SK-N-SH (cell line): ENCODE measurements around the gene LRCH3. TPM values are rescaled to one million over a fixed set of nuclear protein-coding genes. Genes with fewer than 3 reads are reported as not detected.

Experiments used
- CTCF ChIA-PET: fragments of 300-600, 350-600 bp; formaldehyde crosslinking; extraction: SDS; loops from one replicate; lab custom pipeline; 2021; lab: Yijun Ruan, JAX
- POLR2A ChIA-PET: fragments of 350-600 bp; sonication (Branson Sonifier 250); formaldehyde crosslinking; extraction: SDS; loops from one replicate; lab custom pipeline; 2020; ENCODE audit warnings: antibody characterized with exemption, inconsistent platforms; lab: Yijun Ruan, JAX
- DNase-seq: peaks from one replicate; pipeline ENCODE4 v3.0.0; 2012
- H2AFZ ChIP-seq: fragments of 200-600 bp; sonication (generic); 2 replicates; pipeline ENCODE4 v1.8.1; 2016; ENCODE audit warnings: antibody characterized with exemption, mild to moderate bottlenecking, low read depth
- H3F3A ChIP-seq: fragments of 200-600 bp; sonication (generic); replicated peaks from 2 replicates; pipeline ENCODE3; 2016; ENCODE audit warnings: antibody characterized with exemption, mild to moderate bottlenecking; ENCODE audit not compliant: insufficient read depth
- H3K27ac ChIP-seq, 2 experiments: fragments of 200-500 bp in 1 of 2; fragments of 200-600 bp in 1 of 2; sonication (Bioruptor generic) in 1 of 2; sonication (generic), shearing (Covaris generic) in 1 of 2; 2 replicates each; pipeline versions ENCODE4 v1.5.1 to v1.6.1; 2014 to 2016; ENCODE audit warnings: low read depth in 2 of 2, inconsistent platforms in 1 of 2, low read length in 1 of 2, mild to moderate bottlenecking in 1 of 2, mixed read lengths in 1 of 2
- H3K27me3 ChIP-seq: fragments of 200-600 bp; sonication (generic), shearing (Covaris generic); 2 replicates; pipeline ENCODE4 v1.6.1; 2016; ENCODE audit warnings: mixed run types; ENCODE audit not compliant: insufficient read depth
- H3K36me3 ChIP-seq, 2 experiments: fragments of 200-500 bp in 1 of 2; fragments of 200-600 bp in 1 of 2; sonication (Bioruptor generic) in 1 of 2; sonication (generic) in 1 of 2; replicated peaks in 1 of 2; 2 replicates each; pipeline versions ENCODE3 to v1.5.1; 2014 to 2016; ENCODE audit warnings: low read length in 1 of 2, mild to moderate bottlenecking in 1 of 2; ENCODE audit not compliant: insufficient read depth in 2 of 2, control insufficient read depth in 1 of 2
- H3K4me1 ChIP-seq, 2 experiments: fragments of 200-500 bp in 1 of 2; fragments of 200-600 bp in 1 of 2; sonication (Bioruptor generic) in 1 of 2; sonication (generic), shearing (Covaris generic) in 1 of 2; 2 replicates each; pipeline versions ENCODE4 v1.5.1 to v1.6.1; 2014 to 2016; ENCODE audit warnings: low read depth in 1 of 2, low read length in 1 of 2, mixed run types in 1 of 2; ENCODE audit not compliant: insufficient read depth in 2 of 2, control insufficient read depth in 1 of 2
- H3K4me2 ChIP-seq: fragments of 200-600 bp; sonication (generic), shearing (Covaris generic); 2 replicates; pipeline ENCODE4 v1.6.1; 2017; ENCODE audit warnings: mixed run types
- H3K4me3 ChIP-seq, 2 experiments: fragments of 200-500 bp in 1 of 2; fragments of 200-600 bp in 1 of 2; sonication (Bioruptor generic) in 1 of 2; sonication (generic), shearing (Covaris generic) in 1 of 2; 2 replicates each; pipeline versions ENCODE4 v1.5.1 to v1.8.1; 2014 to 2016; ENCODE audit warnings: low read depth in 2 of 2, inconsistent platforms in 1 of 2, low read length in 1 of 2, mild to moderate bottlenecking in 1 of 2, mixed read lengths in 1 of 2, moderate library complexity in 1 of 2
- H3K79me2 ChIP-seq: fragments of 200-600 bp; sonication (generic); 2 replicates; pipeline ENCODE4 v1.8.1; 2017; ENCODE audit warnings: mild to moderate bottlenecking; ENCODE audit not compliant: insufficient read depth
- H3K9ac ChIP-seq: fragments of 200-600 bp; sonication (generic); 2 replicates; pipeline ENCODE4 v1.6.1; 2017; ENCODE audit warnings: mixed run types
- H3K9me2 ChIP-seq: fragments of 200-600 bp; sonication (generic); 2 replicates; pipeline ENCODE4 v1.6.1; 2017; ENCODE audit warnings: mixed run types
- H3K9me3 ChIP-seq: fragments of 200-600 bp; sonication (generic); 2 replicates; pipeline ENCODE4 v1.6.1; 2017; ENCODE audit warnings: mixed run types, mild to moderate bottlenecking, moderate library complexity
- H4K20me1 ChIP-seq: fragments of 200-600 bp; sonication (generic); 2 replicates; pipeline ENCODE4 v1.6.1; 2017; ENCODE audit warnings: mild to moderate bottlenecking, mixed run types; ENCODE audit not compliant: insufficient read depth
- CHD2 ChIP-seq: fragments of 150-350 bp; IDR thresholded peaks from 2 replicates; pipeline ENCODE4 v1.6.1; 2018; ENCODE audit warnings: low read length; ENCODE audit not compliant: partially characterized antibody
- EP300 ChIP-seq, 2 experiments: IDR thresholded peaks; 2 replicates each; pipeline versions ENCODE4 v1.4.0 to v1.6.1; 2012; ENCODE audit warnings: borderline replicate concordance in 1 of 2, low read depth in 1 of 2, low read length in 1 of 2
- EZH2phosphoT487 ChIP-seq: fragments of 200-600 bp; sonication (generic); IDR thresholded peaks from 2 replicates; pipeline ENCODE4 v1.6.1; 2017; ENCODE audit warnings: low read depth, mixed run types, mild to moderate bottlenecking, antibody characterized with exemption, moderate library complexity, borderline replicate concordance
- GATA2 ChIP-seq: sonication (generic); formaldehyde crosslinking; IDR thresholded peaks from 2 replicates; pipeline ENCODE4 v1.5.0; 2020; ENCODE audit warnings: mild to moderate bottlenecking, missing genetic modification reagents
- JUND ChIP-seq: IDR thresholded peaks from 2 replicates; pipeline ENCODE4 v1.4.0; 2012
- MEF2A ChIP-seq: IDR thresholded peaks from 2 replicates; pipeline ENCODE4 v1.4.0; 2012; ENCODE audit warnings: low read depth, borderline replicate concordance
- NFIC ChIP-seq: IDR thresholded peaks from 2 replicates; pipeline ENCODE4 v1.4.0; 2012; ENCODE audit warnings: borderline replicate concordance
- NRF1 ChIP-seq: IDR thresholded peaks from 2 replicates; pipeline ENCODE4 v1.6.1; 2012; ENCODE audit warnings: low read depth, mild to moderate bottlenecking, low read length
- POLR2AphosphoS5 ChIP-seq: IDR thresholded peaks from 2 replicates; pipeline ENCODE4 v1.6.1; 2012; ENCODE audit warnings: low read depth, low read length
- RAD21 ChIP-seq: IDR thresholded peaks from 2 replicates; pipeline ENCODE4 v1.6.1; 2012; ENCODE audit warnings: mild to moderate bottlenecking, low read length
- RFX5 ChIP-seq: IDR thresholded peaks from 2 replicates; pipeline ENCODE4 v1.6.1; 2012; ENCODE audit warnings: mild to moderate bottlenecking, improper control_type of control experiment, low read length
- TAF1 ChIP-seq: IDR thresholded peaks from 2 replicates; pipeline ENCODE4 v1.6.1; 2012; ENCODE audit warnings: low read depth, mild to moderate bottlenecking, low read length, moderate library complexity, borderline replicate concordance
- YY1 ChIP-seq: IDR thresholded peaks from 2 replicates; pipeline ENCODE4 v1.4.0; 2012; ENCODE audit warnings: low read depth, mild to moderate bottlenecking
- WGBS: methylation state at CpG from one replicate; pipeline ENCODE4 v1.1.6; 2017; ENCODE audit warnings: low lambda C conversion rate; 5-methylcytosine and 5-hydroxymethylcytosine counted together
- polyA plus RNA-seq, 3 experiments: library from polyadenylated mRNA; depleted of rRNA; stranded (reverse); fragments of >200 nt; gene quantifications; 2 replicates each; pipeline ENCODE4 v1.2.3, GENCODE V29; 2012
- TF ChIP-seq, protein P1 (sequence below): fragments of 200-600 bp; sonication (generic); IDR thresholded peaks from 2 replicates; pipeline ENCODE4 v1.6.1; 2017; ENCODE audit warnings: antibody characterized with exemption, mild to moderate bottlenecking, moderate library complexity
- TF ChIP-seq, protein P2 (sequence below): IDR thresholded peaks from 2 replicates; pipeline ENCODE4 v1.4.0; 2012; ENCODE audit warnings: low read depth, borderline replicate concordance
- TF ChIP-seq, protein P3 (sequence below): fragments of 150-350 bp; IDR thresholded peaks from 2 replicates; pipeline ENCODE4 v1.6.1; 2016; ENCODE audit warnings: mild to moderate bottlenecking, low read depth, low read length
- TF ChIP-seq, protein P4 (sequence below): IDR thresholded peaks from 2 replicates; pipeline ENCODE4; 2012

The LRCH3 gene
- polyA plus RNA-seq, 1 of the 3 experiments (the other 2 are of a cell fraction) = 22.6 TPM

DNA sequence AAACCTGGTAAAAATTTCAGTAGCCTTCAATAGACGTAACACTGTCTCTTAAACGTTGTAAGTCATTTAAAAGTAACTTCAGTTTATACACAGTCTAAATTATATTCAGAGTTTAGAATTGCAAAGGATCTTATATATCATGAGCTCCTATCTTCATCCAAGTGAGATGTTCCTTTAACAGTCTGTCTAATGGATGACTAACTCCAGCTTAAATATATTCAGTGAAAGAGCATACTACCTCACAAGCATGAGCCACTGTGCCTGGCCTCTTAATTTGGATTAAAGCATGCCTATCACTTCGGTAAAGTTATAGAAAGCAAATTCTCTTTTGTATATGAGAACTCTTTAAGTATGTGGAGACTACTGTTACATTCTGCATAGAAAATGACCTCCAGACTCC is 34.4 kb upstream of the LRCH3 start (continued):
- TF ChIP-seq, protein P1, sequence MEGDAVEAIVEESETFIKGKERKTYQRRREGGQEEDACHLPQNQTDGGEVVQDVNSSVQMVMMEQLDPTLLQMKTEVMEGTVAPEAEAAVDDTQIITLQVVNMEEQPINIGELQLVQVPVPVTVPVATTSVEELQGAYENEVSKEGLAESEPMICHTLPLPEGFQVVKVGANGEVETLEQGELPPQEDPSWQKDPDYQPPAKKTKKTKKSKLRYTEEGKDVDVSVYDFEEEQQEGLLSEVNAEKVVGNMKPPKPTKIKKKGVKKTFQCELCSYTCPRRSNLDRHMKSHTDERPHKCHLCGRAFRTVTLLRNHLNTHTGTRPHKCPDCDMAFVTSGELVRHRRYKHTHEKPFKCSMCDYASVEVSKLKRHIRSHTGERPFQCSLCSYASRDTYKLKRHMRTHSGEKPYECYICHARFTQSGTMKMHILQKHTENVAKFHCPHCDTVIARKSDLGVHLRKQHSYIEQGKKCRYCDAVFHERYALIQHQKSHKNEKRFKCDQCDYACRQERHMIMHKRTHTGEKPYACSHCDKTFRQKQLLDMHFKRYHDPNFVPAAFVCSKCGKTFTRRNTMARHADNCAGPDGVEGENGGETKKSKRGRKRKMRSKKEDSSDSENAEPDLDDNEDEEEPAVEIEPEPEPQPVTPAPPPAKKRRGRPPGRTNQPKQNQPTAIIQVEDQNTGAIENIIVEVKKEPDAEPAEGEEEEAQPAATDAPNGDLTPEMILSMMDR = no peak
- no peak for TF ChIP-seq YY1
- no peak for TF ChIP-seq RAD21

DNA sequence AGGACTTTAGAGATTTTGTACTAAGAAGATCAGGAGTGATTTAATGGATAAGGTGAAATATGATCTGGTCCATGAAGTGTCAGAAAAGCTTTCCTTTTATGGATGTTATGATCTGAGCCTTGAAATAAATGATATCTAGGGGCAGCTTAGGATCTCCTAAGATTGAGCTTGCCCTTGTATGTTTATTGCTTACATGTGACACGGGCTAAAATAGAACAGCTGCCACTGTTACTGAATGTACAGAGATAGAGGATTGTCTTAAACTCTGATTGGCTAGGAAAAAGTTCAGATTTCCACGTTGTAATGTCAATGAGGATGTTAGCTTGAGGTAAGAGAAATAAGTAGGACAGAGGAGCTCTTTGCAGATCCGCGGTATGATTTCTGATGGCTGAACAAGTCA is 32.5 kb upstream of the LRCH3 start:
- no peaks in the 10 kb centered on the region for H3K27me3 ChIP-seq
- no peaks in the 10 kb centered on the region for H3K9me3 ChIP-seq
- H3K4me3 ChIP-seq = no peak overlapping the region
- WGBS = 97% methylated on average over 4 of the region's 4 CpGs
- ChIA-PET CTCF (no interaction called here), POLR2A (no interaction called here)
- peaks cover 31 to 35% of the 10 kb centered on the region in 2 experiments for H3K36me3 ChIP-seq
- peaks cover 16% of the 10 kb centered on the region for H4K20me1 ChIP-seq
- H3F3A ChIP-seq = peaks cover 4% of the 10 kb centered on the region
- H3K9ac ChIP-seq = no peak overlapping the region
- no peaks in the 10 kb centered on the region; a peak in 1 of 4 replicates for H3K4me1 ChIP-seq
- H3K4me2 ChIP-seq = no peak overlapping the region
- H2AFZ ChIP-seq = no peak overlapping the region
- no peak overlapping the region for H3K27ac ChIP-seq
- H3K79me2 ChIP-seq = peaks cover 88% of the 10 kb centered on the region
- no peaks in the 10 kb centered on the region for H3K9me2 ChIP-seq
- TF ChIP-seq YY1 (no peak), CHD2 (no peak), RFX5 (no peak), NFIC (no peak), RAD21 (no peak), GATA2 (CRISPR knock-in tag) (no peak), EP300 (IDR thresholded peaks at IDR 0.05; ENCODE audit: borderline replicate concordance in 1 of 2, low read depth in 1 of 2, low read length in 1 of 2) (no peak), MEF2A (no peak), POLR2AphosphoS5 (no peak), JUND (no peak), NRF1 (no peak), TAF1 (no peak), EZH2phosphoT487 (no peak)
- TF ChIP-seq, protein P1 = no peak
- TF ChIP-seq, protein P2, sequence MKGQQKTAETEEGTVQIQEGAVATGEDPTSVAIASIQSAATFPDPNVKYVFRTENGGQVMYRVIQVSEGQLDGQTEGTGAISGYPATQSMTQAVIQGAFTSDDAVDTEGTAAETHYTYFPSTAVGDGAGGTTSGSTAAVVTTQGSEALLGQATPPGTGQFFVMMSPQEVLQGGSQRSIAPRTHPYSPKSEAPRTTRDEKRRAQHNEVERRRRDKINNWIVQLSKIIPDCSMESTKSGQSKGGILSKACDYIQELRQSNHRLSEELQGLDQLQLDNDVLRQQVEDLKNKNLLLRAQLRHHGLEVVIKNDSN = no peak
- TF ChIP-seq, protein P3, sequence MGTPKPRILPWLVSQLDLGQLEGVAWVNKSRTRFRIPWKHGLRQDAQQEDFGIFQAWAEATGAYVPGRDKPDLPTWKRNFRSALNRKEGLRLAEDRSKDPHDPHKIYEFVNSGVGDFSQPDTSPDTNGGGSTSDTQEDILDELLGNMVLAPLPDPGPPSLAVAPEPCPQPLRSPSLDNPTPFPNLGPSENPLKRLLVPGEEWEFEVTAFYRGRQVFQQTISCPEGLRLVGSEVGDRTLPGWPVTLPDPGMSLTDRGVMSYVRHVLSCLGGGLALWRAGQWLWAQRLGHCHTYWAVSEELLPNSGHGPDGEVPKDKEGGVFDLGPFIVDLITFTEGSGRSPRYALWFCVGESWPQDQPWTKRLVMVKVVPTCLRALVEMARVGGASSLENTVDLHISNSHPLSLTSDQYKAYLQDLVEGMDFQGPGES = no peak
- TF ChIP-seq, protein P4, sequence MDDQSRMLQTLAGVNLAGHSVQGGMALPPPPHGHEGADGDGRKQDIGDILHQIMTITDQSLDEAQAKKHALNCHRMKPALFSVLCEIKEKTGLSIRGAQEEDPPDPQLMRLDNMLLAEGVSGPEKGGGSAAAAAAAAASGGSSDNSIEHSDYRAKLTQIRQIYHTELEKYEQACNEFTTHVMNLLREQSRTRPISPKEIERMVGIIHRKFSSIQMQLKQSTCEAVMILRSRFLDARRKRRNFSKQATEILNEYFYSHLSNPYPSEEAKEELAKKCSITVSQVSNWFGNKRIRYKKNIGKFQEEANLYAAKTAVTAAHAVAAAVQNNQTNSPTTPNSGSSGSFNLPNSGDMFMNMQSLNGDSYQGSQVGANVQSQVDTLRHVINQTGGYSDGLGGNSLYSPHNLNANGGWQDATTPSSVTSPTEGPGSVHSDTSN = no peak
- DNase-seq = no peak
